HEK293 (cell line): Measurements from ENCODE around the gene POLN.

Experiments used
- KLF16 ChIP-seq: fragments of 450-650 bp; formaldehyde crosslinking; IDR thresholded peaks from 2 replicates; pipeline ENCODE4 v1.5.1; 2017; ENCODE audit warnings: missing biosample characterization, missing genetic modification characterization
- PATZ1 ChIP-seq: fragments of 450-650 bp; formaldehyde crosslinking; IDR thresholded peaks from 2 replicates; pipeline ENCODE4 v1.5.1; 2016; ENCODE audit warnings: missing biosample characterization, missing genetic modification characterization
- TF ChIP-seq, protein P1 (sequence below): fragments of 450-650 bp; formaldehyde crosslinking; IDR thresholded peaks from 2 replicates; pipeline ENCODE4 v1.5.1; 2016; ENCODE audit warnings: missing biosample characterization, missing genetic modification characterization

- TF ChIP-seq, protein P1, sequence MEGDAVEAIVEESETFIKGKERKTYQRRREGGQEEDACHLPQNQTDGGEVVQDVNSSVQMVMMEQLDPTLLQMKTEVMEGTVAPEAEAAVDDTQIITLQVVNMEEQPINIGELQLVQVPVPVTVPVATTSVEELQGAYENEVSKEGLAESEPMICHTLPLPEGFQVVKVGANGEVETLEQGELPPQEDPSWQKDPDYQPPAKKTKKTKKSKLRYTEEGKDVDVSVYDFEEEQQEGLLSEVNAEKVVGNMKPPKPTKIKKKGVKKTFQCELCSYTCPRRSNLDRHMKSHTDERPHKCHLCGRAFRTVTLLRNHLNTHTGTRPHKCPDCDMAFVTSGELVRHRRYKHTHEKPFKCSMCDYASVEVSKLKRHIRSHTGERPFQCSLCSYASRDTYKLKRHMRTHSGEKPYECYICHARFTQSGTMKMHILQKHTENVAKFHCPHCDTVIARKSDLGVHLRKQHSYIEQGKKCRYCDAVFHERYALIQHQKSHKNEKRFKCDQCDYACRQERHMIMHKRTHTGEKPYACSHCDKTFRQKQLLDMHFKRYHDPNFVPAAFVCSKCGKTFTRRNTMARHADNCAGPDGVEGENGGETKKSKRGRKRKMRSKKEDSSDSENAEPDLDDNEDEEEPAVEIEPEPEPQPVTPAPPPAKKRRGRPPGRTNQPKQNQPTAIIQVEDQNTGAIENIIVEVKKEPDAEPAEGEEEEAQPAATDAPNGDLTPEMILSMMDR (tag by site-specific recombination) = no peak
- no peak for TF ChIP-seq KLF16
- no peak for TF ChIP-seq PATZ1 (tag by site-specific recombination)
Measured at GRCh38 chr4:2245787-2246275, 3.9 kb upstream of the POLN start.
